Ramos (cell line): ENCODE data around the gene TMEM176B.

Source experiments
- in situ Hi-C: fragments of 300-500 bp; cut with MboI; formaldehyde crosslinking; loops from one replicate; pipeline ENCODE4 v1.14.3; 2022; ENCODE audit warnings: low sequenced_read_pairs; ENCODE audit not compliant: unreplicated experiment

Gene TMEM176B

DNA sequence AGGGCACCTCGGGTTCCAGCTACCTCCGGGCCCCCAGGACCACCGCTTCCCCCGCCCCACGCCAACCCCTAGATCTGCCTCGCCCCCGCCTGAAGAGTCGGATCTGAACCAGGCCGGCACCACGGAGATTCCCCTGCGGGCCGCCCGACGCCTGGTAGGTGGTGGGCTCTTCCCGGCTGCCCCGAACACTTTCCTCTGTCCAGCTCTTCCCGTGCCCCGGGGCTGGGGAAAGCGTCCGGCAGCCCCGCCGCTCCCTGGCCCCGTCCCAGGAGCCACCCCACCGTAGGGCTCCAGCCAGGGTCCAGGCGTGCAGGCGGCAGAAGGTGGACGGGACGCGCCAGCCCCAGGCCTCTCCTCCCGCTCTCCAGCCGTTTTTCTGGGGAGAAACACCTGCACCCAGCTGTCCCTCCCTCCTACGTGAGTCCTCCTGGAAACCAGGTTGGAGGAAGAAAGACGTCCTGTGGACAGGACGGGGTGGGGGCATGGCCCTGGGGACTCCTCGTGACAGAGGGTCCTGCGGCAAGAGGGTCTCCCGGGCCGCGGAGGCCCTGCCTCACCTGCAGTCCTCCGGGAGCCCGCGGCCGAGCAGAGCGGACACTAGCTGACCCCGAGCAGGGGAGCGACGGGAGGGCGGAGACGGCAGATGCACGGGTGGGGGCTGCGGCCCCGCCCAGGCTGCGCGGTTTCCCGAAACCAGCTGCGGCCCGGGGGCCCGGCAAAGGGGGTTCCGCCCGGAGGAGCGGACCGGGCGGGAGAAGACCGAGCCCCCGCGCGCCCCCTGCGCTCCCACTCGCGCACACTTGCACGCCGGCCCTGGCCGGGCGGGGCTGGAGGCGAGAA lies at the start of gene TMEM176B:
TSS of gene TMEM176B (minus strand) at position 624 of the 840 bp plus-strand sequence. CDS start 3,795 bp downstream, outside the sequence.
- in situ Hi-C loops = no loop called here

GRCh38 chr7:150849204-150849775 lies 49.1 kb upstream of the TMEM176B start:
- in situ Hi-C loops = no loop called here

DNA sequence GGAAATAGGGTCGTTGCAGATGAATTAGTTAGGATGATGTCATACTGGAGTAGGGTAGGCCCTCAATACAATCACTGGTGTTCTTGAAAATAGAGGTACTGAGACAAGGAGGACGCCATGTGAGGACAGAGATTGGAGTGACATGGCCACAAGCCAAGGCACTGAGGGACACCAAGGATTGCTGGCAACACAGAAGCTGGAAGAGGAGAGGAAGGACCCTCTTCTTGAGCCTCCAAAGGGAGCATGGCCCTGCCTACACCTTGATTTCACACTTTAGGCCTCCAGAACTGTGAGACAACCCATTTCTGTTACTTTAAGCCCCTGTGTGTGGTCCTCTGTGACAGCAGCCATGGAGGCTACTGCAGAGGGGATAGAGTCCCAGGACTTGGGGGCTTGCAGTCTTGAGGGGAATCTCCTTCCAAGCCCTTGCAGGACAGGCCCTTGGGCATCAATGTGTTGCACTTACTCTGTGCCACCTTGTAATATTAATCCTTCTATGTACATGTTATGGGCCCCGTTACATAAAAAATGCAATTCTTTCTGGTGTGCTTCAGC lies 48.5 kb upstream of the TMEM176B start:
- in situ Hi-C loops = no loop called here

DNA sequence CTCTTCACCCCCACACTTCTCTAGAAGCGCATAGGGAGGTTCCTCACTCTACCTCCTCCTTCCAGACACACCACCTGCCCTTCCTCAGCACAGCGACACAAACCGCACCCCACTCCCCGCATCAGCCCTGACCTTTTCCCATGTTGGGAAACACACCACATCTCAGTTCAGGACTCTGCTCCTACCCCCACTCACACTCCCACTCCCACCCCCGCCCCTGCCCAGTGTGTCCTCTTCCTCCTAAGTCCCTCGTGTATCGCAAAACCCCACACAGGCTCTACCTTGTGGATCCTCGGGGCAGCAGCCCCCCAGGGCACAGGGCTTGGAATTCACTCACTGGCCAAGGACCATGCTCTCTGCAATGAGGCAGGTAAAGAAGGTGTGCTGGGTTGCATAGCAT lies 47.9 kb upstream of the TMEM176B start:
- in situ Hi-C loops = no loop called here

DNA sequence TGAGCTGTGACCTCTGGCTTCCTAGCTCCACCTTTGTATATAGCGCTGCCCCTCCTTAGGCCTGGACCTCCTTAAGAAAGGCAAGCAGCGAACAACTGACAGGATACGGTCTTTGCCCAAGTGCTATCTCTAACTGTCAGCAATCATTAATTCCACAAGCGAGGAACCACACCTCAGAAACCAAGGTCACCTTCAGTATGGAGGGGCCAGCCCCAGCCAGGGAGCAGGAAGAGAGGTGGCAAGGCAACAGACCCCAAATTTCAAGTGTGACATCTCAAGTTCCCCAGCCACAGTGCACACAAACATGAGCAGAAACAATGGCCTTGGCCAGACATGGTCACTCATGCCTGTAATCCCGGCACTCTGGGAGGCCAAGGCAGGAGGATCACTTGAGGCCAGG lies 47.4 kb upstream of the TMEM176B start:
- in situ Hi-C loops = no loop called here

GRCh38 chr7:150846291-150847115 lies 46.3 kb upstream of the TMEM176B start:
- in situ Hi-C loops = no loop called here

DNA sequence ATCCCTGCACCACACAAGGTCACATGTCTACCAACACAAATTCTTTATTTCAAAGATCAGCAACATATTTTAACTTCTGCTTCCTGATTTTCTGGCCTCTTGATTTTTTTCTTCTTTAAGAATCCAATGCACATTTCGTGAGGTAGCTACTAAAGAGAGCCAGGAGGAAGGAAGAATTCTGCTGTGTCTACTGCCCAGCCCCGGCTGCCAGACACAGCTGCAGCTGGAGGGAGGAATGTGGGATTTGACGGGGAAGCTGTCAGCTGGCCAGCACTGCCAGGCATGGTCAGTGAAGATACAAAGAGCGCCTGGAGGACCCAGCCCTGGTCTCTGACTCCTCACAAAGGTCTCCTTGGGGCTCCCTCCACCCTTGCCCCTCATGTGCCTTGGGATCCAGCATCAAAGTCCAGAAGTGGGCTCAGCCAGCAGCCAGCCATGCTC lies 45.3 kb upstream of the TMEM176B start:
- in situ Hi-C loops = no loop called here

GRCh38 chr7:150842716-150843115 lies 42.6 kb upstream of the TMEM176B start:
- in situ Hi-C loops = no loop called here

DNA sequence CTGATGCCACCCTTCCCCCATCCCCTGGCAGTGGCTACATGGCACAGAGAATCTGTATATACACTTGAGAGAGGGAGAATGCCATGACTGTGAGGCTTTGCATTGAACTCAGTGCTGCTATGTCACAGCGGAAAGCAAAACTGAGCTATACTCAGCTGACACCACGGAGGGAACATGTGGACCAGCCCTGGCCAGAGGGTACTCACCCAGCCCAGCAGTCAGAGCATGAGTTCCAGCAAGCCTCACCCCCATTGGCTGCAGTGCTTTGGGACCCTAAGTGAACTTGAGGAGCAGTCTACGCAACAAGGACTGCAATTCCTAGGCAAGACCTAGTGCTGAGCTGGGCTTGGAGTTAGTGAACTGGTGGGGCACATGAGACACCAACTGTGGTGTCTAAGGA lies 41.9 kb upstream of the TMEM176B start:
- in situ Hi-C loops = no loop called here

DNA sequence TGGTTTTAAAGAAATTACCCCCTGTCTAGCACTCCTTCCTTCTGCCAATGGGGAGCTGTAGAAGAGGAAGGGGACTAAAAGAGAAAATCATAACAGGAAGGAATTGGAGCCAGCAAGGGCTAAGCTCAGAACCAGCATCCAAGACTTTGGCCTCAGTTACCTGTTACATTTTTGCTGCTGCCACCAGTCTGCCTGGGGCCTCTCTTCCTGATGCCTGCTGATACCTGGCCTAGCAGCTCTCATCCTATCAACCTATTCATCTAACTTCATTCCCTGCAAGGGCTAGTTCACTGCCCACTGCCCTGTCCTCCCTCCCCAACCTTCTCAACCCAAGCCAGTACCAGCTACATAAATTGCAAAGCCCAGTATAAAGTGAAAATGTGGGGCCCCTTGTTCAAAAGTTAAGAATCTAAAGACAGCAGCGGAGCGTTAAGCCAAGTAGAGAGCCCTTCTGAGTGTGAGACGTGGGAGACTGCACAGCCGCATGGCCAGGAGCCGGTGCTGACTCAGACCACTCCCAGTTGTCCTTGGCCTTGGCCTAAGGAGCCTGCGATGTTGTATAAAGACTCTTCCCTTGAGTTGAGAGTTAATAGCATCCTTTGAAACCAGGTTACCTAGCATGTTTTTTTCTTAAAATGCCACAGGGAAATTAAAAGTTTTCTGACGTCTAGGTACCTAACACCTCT lies 38.9 kb upstream of the TMEM176B start:
- in situ Hi-C loops = no loop called here

- in situ Hi-C loops = no loop called here
Observed at GRCh38 chr7:150835702-150836280, 35.6 kb upstream of the TMEM176B start.

GRCh38 chr7:150835019-150835418 lies 34.9 kb upstream of the TMEM176B start:
- in situ Hi-C loops = no loop called here

- in situ Hi-C loops = no loop called here
Observed at GRCh38 chr7:150831851-150832250, 31.7 kb upstream of the TMEM176B start.

GRCh38 chr7:150830937-150831336 lies 30.8 kb upstream of the TMEM176B start:
- in situ Hi-C loops = no loop called here

DNA sequence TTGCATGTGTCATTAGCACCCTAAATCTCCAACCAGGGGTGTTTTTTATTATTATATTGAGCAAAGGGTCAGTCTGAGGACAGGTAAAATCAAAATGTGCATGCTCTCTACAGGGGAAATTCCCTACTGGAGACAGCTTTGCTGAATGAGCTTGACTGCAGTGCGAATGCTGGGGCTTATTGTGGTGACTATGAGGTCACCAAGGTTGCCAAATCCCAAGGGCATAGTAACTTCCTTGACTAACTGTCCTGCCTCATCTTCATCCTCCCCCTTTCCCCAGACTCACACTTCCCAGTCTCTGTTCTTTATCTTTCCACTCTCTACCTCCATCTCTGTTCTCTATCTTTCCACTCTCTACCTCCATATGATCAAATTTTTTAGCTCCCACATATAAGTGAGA lies 29.3 kb upstream of the TMEM176B start:
- in situ Hi-C loops = no loop called here

DNA sequence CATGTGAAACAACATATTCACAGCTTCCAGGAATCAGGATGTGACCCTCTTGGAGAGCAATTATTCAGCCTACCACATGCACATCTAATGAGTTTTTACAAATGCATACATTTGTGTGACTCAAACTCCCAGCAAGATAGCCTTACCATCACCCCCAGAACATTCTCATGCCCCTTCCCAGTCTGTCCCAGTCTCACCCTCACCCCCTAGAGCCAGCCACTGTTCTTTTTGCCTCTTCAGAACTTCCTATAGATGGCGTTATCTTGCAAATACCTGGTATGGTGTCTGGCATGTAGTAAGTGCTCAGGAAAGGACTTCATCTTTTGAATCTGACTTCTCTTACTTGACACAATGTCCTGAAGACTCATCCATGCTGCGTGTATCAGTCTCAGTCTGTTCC lies 28.2 kb upstream of the TMEM176B start:
- in situ Hi-C loops = no loop called here

DNA sequence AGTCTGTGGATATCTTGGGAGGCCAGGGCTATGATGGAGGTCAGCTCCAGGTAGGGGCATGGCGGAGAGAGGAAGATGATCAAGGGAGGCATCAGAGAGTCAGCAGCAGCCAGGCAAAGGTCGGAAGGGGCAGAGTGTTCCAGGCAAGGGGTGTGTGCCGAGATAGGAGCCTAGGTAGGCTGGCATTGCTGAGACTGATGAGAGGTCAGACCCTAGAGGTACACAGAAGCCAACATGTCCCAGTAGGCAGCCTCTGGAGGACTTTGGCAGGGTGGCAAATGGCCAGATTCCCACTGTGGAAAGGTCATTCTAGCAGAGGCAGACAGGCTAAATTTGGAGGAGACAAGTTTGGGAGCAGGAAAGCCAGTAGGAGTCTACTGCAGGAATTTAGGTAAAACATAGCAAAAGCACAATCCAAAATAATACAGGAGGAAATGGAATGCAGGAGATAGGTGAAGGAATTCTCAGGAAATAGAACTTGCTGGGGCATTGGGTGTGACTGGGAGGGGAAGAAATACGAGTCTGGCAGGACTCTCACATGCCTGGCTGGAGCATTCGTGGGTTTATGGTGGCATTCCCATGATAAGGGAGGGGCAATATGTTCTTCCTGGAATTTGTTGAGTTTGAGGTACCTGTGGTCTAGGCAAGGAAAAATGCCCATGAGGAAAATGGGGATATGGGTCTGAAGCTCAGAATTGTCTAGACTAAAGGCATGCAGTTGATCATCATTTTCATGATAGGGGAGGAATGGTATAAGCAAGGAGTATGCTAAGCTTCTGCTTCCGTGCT lies 26.1 kb upstream of the TMEM176B start:
- in situ Hi-C loops = no loop called here

GRCh38 chr7:150824379-150825177 lies 24.4 kb upstream of the TMEM176B start:
- in situ Hi-C loops = no loop called here
